Stomach (tissue), 4 donors: Measurements from ENCODE around the gene AQP2.

Experiments
- CTCF ChIP-seq, 7 experiments: fragments of 450-650 bp in 4 of 7; fragments of 200-600 bp in 3 of 7; sonication (generic) in 3 of 7; IDR thresholded peaks; one replicate each; pipeline ENCODE4 v1.5.1; 2016 to 2019; ENCODE audit warnings: antibody characterized with exemption in 7 of 7, control low read depth in 2 of 7, mild to moderate bottlenecking in 1 of 7
- EP300 ChIP-seq: sonication (generic); formaldehyde crosslinking; IDR thresholded peaks from one replicate; pipeline ENCODE4 v1.6.1; 2017; ENCODE audit warnings: antibody characterized with exemption
- POLR2A ChIP-seq, 4 donors: fragments of 450-650 bp; IDR thresholded peaks; one replicate each; pipeline ENCODE4 v1.6.1; 2016; ENCODE audit warnings: antibody characterized with exemption in 4 of 4, control low read depth in 2 of 4, mild to moderate bottlenecking in 1 of 4, moderate library complexity in 1 of 4
- POLR2AphosphoS5 ChIP-seq, 3 donors: sonication (generic); formaldehyde crosslinking; IDR thresholded peaks; one replicate each; pipeline ENCODE4 v1.6.1; 2016; ENCODE audit warnings: antibody characterized with exemption in 3 of 3

- TF ChIP-seq CTCF (IDR thresholded peaks at IDR 0.05) = no peak
- TF ChIP-seq POLR2A (IDR thresholded peaks at IDR 0.05) = no peak
- no peak for TF ChIP-seq EP300
- no peak for TF ChIP-seq POLR2AphosphoS5 (IDR thresholded peaks at IDR 0.05)
These were observed 16.7 kb upstream of the AQP2 start for GRCh38 chr12:49933796-49934195.
